HUDEP-2 (cell line): ENCODE results near the gene DAZAP1.
A peak's percentile ranks its signal among the peaks of the same experiment; 100 is the strongest.

Source experiments
- DNase-seq, 76 experiments: peaks; one replicate each; lab custom pipeline; 2025; ENCODE audit not compliant: unreplicated experiment in 76 of 76; lab: John Stamatoyannopoulos, UW

The DAZAP1 gene

GRCh38 chr19:1376415-1376805, 31.0 kb upstream of the DAZAP1 start:
- DNase-seq: no peak

GRCh38 chr19:1377176-1377964, 30.0 kb upstream of the DAZAP1 start:
- no peak for DNase-seq

- no peak for DNase-seq
Measured at GRCh38 chr19:1377965-1378785, 29.2 kb upstream of the DAZAP1 start.

- DNase-seq: no peak
Measured at GRCh38 chr19:1379126-1379905, 28.1 kb upstream of the DAZAP1 start.

GRCh38 chr19:1379961-1380489, 27.4 kb upstream of the DAZAP1 start:
- DNase-seq: no peak

GRCh38 chr19:1382250-1382649, 25.1 kb upstream of the DAZAP1 start:
- DNase-seq: no peak

GRCh38 chr19:1383017-1383311, 24.4 kb upstream of the DAZAP1 start:
- DNase-seq: no peak

GRCh38 chr19:1383312-1384084, 23.9 kb upstream of the DAZAP1 start, which contains the start of gene NDUFS7:
TSS of gene NDUFS7 (plus strand) at chr19:1383907. CDS start at chr19:1383927, 20 bp downstream.
- DNase-seq: peak; percentile 69 to 100 (median 94)

- DNase-seq: no peak
Measured at GRCh38 chr19:1384085-1384462, 23.3 kb upstream of the DAZAP1 start.

- DNase-seq: no peak
Measured at GRCh38 chr19:1384478-1385110, 22.8 kb upstream of the DAZAP1 start.

- no peak for DNase-seq
Measured at GRCh38 chr19:1385816-1386215, 21.6 kb upstream of the DAZAP1 start.

- no peak for DNase-seq
Measured at GRCh38 chr19:1386945-1387683, 20.3 kb upstream of the DAZAP1 start.

GRCh38 chr19:1387684-1388636, 19.4 kb upstream of the DAZAP1 start:
- no peak for DNase-seq

GRCh38 chr19:1388637-1389026, 18.8 kb upstream of the DAZAP1 start:
- no peak for DNase-seq

- no peak for DNase-seq
Measured at GRCh38 chr19:1389033-1389940, 18.1 kb upstream of the DAZAP1 start.

GRCh38 chr19:1390890-1391423, 16.4 kb upstream of the DAZAP1 start:
- DNase-seq: no peak

GRCh38 chr19:1392407-1392806, 15.0 kb upstream of the DAZAP1 start:
- DNase-seq: no peak
